SK-N-SH (cell line): Measurements from ENCODE around the gene EVA1A. TPM values are rescaled to one million over a fixed set of nuclear protein-coding genes. Genes with fewer than 3 reads are reported as not detected.

Experiments
- CTCF ChIA-PET: fragments of 300-600, 350-600 bp; formaldehyde crosslinking; extraction: SDS; loops from one replicate; lab custom pipeline; 2021; lab: Yijun Ruan, JAX
- POLR2A ChIA-PET: fragments of 350-600 bp; sonication (Branson Sonifier 250); formaldehyde crosslinking; extraction: SDS; loops from one replicate; lab custom pipeline; 2020; ENCODE audit warnings: antibody characterized with exemption, inconsistent platforms; lab: Yijun Ruan, JAX
- DNase-seq: peaks from one replicate; pipeline ENCODE4 v3.0.0; 2012
- H2AFZ ChIP-seq: fragments of 200-600 bp; sonication (generic); 2 replicates; pipeline ENCODE4 v1.8.1; 2016; ENCODE audit warnings: antibody characterized with exemption, mild to moderate bottlenecking, low read depth
- H3F3A ChIP-seq: fragments of 200-600 bp; sonication (generic); replicated peaks from 2 replicates; pipeline ENCODE3; 2016; ENCODE audit warnings: antibody characterized with exemption, mild to moderate bottlenecking; ENCODE audit not compliant: insufficient read depth
- H3K27ac ChIP-seq, 2 experiments: fragments of 200-500 bp in 1 of 2; fragments of 200-600 bp in 1 of 2; sonication (Bioruptor generic) in 1 of 2; sonication (generic), shearing (Covaris generic) in 1 of 2; 2 replicates each; pipeline versions ENCODE4 v1.5.1 to v1.6.1; 2014 to 2016; ENCODE audit warnings: low read depth in 2 of 2, inconsistent platforms in 1 of 2, low read length in 1 of 2, mild to moderate bottlenecking in 1 of 2, mixed read lengths in 1 of 2
- H3K27me3 ChIP-seq: fragments of 200-600 bp; sonication (generic), shearing (Covaris generic); 2 replicates; pipeline ENCODE4 v1.6.1; 2016; ENCODE audit warnings: mixed run types; ENCODE audit not compliant: insufficient read depth
- H3K36me3 ChIP-seq, 2 experiments: fragments of 200-500 bp in 1 of 2; fragments of 200-600 bp in 1 of 2; sonication (Bioruptor generic) in 1 of 2; sonication (generic) in 1 of 2; replicated peaks in 1 of 2; 2 replicates each; pipeline versions ENCODE3 to v1.5.1; 2014 to 2016; ENCODE audit warnings: low read length in 1 of 2, mild to moderate bottlenecking in 1 of 2; ENCODE audit not compliant: insufficient read depth in 2 of 2, control insufficient read depth in 1 of 2
- H3K4me1 ChIP-seq, 2 experiments: fragments of 200-500 bp in 1 of 2; fragments of 200-600 bp in 1 of 2; sonication (Bioruptor generic) in 1 of 2; sonication (generic), shearing (Covaris generic) in 1 of 2; 2 replicates each; pipeline versions ENCODE4 v1.5.1 to v1.6.1; 2014 to 2016; ENCODE audit warnings: low read depth in 1 of 2, low read length in 1 of 2, mixed run types in 1 of 2; ENCODE audit not compliant: insufficient read depth in 2 of 2, control insufficient read depth in 1 of 2
- H3K4me2 ChIP-seq: fragments of 200-600 bp; sonication (generic), shearing (Covaris generic); 2 replicates; pipeline ENCODE4 v1.6.1; 2017; ENCODE audit warnings: mixed run types
- H3K4me3 ChIP-seq, 2 experiments: fragments of 200-500 bp in 1 of 2; fragments of 200-600 bp in 1 of 2; sonication (Bioruptor generic) in 1 of 2; sonication (generic), shearing (Covaris generic) in 1 of 2; 2 replicates each; pipeline versions ENCODE4 v1.5.1 to v1.8.1; 2014 to 2016; ENCODE audit warnings: low read depth in 2 of 2, inconsistent platforms in 1 of 2, low read length in 1 of 2, mild to moderate bottlenecking in 1 of 2, mixed read lengths in 1 of 2, moderate library complexity in 1 of 2
- H3K79me2 ChIP-seq: fragments of 200-600 bp; sonication (generic); 2 replicates; pipeline ENCODE4 v1.8.1; 2017; ENCODE audit warnings: mild to moderate bottlenecking; ENCODE audit not compliant: insufficient read depth
- H3K9ac ChIP-seq: fragments of 200-600 bp; sonication (generic); 2 replicates; pipeline ENCODE4 v1.6.1; 2017; ENCODE audit warnings: mixed run types
- H3K9me2 ChIP-seq: fragments of 200-600 bp; sonication (generic); 2 replicates; pipeline ENCODE4 v1.6.1; 2017; ENCODE audit warnings: mixed run types
- H3K9me3 ChIP-seq: fragments of 200-600 bp; sonication (generic); 2 replicates; pipeline ENCODE4 v1.6.1; 2017; ENCODE audit warnings: mixed run types, mild to moderate bottlenecking, moderate library complexity
- H4K20me1 ChIP-seq: fragments of 200-600 bp; sonication (generic); 2 replicates; pipeline ENCODE4 v1.6.1; 2017; ENCODE audit warnings: mild to moderate bottlenecking, mixed run types; ENCODE audit not compliant: insufficient read depth
- ELF1 ChIP-seq: IDR thresholded peaks from 2 replicates; pipeline ENCODE4 v1.4.0; 2012
- EP300 ChIP-seq, 2 experiments: IDR thresholded peaks; 2 replicates each; pipeline versions ENCODE4 v1.4.0 to v1.6.1; 2012; ENCODE audit warnings: borderline replicate concordance in 1 of 2, low read depth in 1 of 2, low read length in 1 of 2
- FOXJ3 ChIP-seq: sonication (generic); formaldehyde crosslinking; IDR thresholded peaks from 2 replicates; pipeline ENCODE4 v1.5.1; 2020; ENCODE audit warnings: mild to moderate bottlenecking, missing genetic modification reagents
- NRF1 ChIP-seq: IDR thresholded peaks from 2 replicates; pipeline ENCODE4 v1.6.1; 2012; ENCODE audit warnings: low read depth, mild to moderate bottlenecking, low read length
- RAD21 ChIP-seq: IDR thresholded peaks from 2 replicates; pipeline ENCODE4 v1.6.1; 2012; ENCODE audit warnings: mild to moderate bottlenecking, low read length
- RFX5 ChIP-seq: IDR thresholded peaks from 2 replicates; pipeline ENCODE4 v1.6.1; 2012; ENCODE audit warnings: mild to moderate bottlenecking, improper control_type of control experiment, low read length
- TCF12 ChIP-seq: IDR thresholded peaks from 2 replicates; pipeline ENCODE4 v1.4.0; 2012
- USF1 ChIP-seq: IDR thresholded peaks from 2 replicates; pipeline ENCODE4 v1.4.0; 2012; ENCODE audit warnings: low read depth, borderline replicate concordance
- ZBTB33 ChIP-seq: IDR thresholded peaks from 2 replicates; pipeline ENCODE4 v1.4.0; 2012; ENCODE audit warnings: low read depth, borderline replicate concordance
- WGBS: methylation state at CpG from one replicate; pipeline ENCODE4 v1.1.6; 2017; ENCODE audit warnings: low lambda C conversion rate; 5-methylcytosine and 5-hydroxymethylcytosine counted together
- polyA plus RNA-seq, 3 experiments: library from polyadenylated mRNA; depleted of rRNA; stranded (reverse); fragments of >200 nt; gene quantifications; 2 replicates each; pipeline ENCODE4 v1.2.3, GENCODE V29; 2012
- TF ChIP-seq, protein P1 (sequence below): fragments of 200-600 bp; sonication (generic); IDR thresholded peaks from 2 replicates; pipeline ENCODE4 v1.6.1; 2017; ENCODE audit warnings: antibody characterized with exemption, mild to moderate bottlenecking, moderate library complexity
- TF ChIP-seq, protein P2 (sequence below): IDR thresholded peaks from 2 replicates; pipeline ENCODE4 v1.6.1; 2012; ENCODE audit warnings: mild to moderate bottlenecking, low read depth, low read length, moderate library complexity
- TF ChIP-seq, protein P3 (sequence below): IDR thresholded peaks from 2 replicates; pipeline ENCODE4; 2012
- TF ChIP-seq, protein P4 (sequence below): fragments of 150-350 bp; IDR thresholded peaks from 2 replicates; pipeline ENCODE4 v1.6.1; 2016; ENCODE audit warnings: mild to moderate bottlenecking, low read depth, low read length

Gene EVA1A
- polyA plus RNA-seq, 1 of the 3 experiments (the other 2 are of a cell fraction) = 93.0 TPM

- no peak overlapping the region for H3K9ac ChIP-seq
- H3F3A ChIP-seq = peaks cover 25% of the 10 kb centered on the region
- no peaks in the 10 kb centered on the region for H3K9me2 ChIP-seq
- DNase-seq = no peak
- no peak overlapping the region for H2AFZ ChIP-seq
- WGBS = 91% methylated on average over 3 of the region's 3 CpGs
- TF ChIP-seq ELF1 (no peak), USF1 (no peak)
- TF ChIP-seq, protein P1, sequence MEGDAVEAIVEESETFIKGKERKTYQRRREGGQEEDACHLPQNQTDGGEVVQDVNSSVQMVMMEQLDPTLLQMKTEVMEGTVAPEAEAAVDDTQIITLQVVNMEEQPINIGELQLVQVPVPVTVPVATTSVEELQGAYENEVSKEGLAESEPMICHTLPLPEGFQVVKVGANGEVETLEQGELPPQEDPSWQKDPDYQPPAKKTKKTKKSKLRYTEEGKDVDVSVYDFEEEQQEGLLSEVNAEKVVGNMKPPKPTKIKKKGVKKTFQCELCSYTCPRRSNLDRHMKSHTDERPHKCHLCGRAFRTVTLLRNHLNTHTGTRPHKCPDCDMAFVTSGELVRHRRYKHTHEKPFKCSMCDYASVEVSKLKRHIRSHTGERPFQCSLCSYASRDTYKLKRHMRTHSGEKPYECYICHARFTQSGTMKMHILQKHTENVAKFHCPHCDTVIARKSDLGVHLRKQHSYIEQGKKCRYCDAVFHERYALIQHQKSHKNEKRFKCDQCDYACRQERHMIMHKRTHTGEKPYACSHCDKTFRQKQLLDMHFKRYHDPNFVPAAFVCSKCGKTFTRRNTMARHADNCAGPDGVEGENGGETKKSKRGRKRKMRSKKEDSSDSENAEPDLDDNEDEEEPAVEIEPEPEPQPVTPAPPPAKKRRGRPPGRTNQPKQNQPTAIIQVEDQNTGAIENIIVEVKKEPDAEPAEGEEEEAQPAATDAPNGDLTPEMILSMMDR = no peak
- no peak overlapping the region for H3K4me2 ChIP-seq
- POLR2A ChIA-PET = no interaction called here
- peaks cover 3% of the 10 kb centered on the region; the same call in 1 of the 2 replicates for H3K9me3 ChIP-seq
- H3K4me1 ChIP-seq = no peaks in the 10 kb centered on the region; a peak in 1 of 4 replicates
- no peaks in the 10 kb centered on the region for H3K27me3 ChIP-seq
- H4K20me1 ChIP-seq = peaks cover 87% of the 10 kb centered on the region
- CTCF ChIA-PET = interaction anchor here (1.1 to 1.5 kb wide), 2 partner anchors 25 to 71 kb away, joined by 3 read pairs; no protein-coding TSS in a partner anchor
- H3K36me3 ChIP-seq = peaks cover 16 to 50% of the 10 kb centered on the region in 2 experiments
- peaks cover 100% of the 10 kb centered on the region for H3K79me2 ChIP-seq
- H3K27ac ChIP-seq = no peak overlapping the region
- H3K4me3 ChIP-seq = no peak overlapping the region
Observed at GRCh38 chr2:75537658-75538057, 23.1 kb downstream of the EVA1A start.

DNA sequence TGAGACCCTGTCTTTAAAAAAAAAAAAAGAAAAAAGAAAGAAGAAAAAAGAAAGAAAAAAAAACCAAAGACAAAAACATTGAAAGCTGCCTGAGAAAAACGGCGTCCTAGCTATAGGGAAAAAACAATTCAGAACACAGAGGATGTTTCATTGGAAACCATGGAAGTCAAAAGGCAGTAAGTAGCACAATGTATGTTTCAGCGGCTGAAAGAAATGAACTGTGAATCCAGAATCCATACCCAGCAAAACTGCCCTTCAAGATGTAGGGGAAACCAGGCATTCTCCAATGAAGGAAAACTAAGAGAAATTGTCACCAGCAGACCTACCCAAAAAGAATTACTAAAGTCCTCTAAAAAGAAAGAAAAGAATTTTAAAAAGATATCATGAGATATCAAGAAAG, 27.6 kb downstream of the EVA1A start:
- CTCF ChIA-PET = interaction anchor here (0.8 to 1.5 kb wide), 5 partner anchors 10 to 95 kb away, joined by 3 to 5 read pairs (median 4); no protein-coding TSS in a partner anchor
- WGBS = 96% methylated on average over 3 of the region's 3 CpGs
- TF ChIP-seq, protein P2, sequence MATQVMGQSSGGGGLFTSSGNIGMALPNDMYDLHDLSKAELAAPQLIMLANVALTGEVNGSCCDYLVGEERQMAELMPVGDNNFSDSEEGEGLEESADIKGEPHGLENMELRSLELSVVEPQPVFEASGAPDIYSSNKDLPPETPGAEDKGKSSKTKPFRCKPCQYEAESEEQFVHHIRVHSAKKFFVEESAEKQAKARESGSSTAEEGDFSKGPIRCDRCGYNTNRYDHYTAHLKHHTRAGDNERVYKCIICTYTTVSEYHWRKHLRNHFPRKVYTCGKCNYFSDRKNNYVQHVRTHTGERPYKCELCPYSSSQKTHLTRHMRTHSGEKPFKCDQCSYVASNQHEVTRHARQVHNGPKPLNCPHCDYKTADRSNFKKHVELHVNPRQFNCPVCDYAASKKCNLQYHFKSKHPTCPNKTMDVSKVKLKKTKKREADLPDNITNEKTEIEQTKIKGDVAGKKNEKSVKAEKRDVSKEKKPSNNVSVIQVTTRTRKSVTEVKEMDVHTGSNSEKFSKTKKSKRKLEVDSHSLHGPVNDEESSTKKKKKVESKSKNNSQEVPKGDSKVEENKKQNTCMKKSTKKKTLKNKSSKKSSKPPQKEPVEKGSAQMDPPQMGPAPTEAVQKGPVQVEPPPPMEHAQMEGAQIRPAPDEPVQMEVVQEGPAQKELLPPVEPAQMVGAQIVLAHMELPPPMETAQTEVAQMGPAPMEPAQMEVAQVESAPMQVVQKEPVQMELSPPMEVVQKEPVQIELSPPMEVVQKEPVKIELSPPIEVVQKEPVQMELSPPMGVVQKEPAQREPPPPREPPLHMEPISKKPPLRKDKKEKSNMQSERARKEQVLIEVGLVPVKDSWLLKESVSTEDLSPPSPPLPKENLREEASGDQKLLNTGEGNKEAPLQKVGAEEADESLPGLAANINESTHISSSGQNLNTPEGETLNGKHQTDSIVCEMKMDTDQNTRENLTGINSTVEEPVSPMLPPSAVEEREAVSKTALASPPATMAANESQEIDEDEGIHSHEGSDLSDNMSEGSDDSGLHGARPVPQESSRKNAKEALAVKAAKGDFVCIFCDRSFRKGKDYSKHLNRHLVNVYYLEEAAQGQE = no peak
- TF ChIP-seq RFX5 (no peak), RAD21 (no peak), EP300 (IDR thresholded peaks at IDR 0.05; ENCODE audit: borderline replicate concordance in 1 of 2, low read depth in 1 of 2, low read length in 1 of 2) (no peak), ZBTB33 (no peak), TCF12 (no peak), FOXJ3 (CRISPR knock-in tag) (no peak), NRF1 (no peak), ELF1 (no peak)
- TF ChIP-seq, protein P1 = no peak
- TF ChIP-seq, protein P3, sequence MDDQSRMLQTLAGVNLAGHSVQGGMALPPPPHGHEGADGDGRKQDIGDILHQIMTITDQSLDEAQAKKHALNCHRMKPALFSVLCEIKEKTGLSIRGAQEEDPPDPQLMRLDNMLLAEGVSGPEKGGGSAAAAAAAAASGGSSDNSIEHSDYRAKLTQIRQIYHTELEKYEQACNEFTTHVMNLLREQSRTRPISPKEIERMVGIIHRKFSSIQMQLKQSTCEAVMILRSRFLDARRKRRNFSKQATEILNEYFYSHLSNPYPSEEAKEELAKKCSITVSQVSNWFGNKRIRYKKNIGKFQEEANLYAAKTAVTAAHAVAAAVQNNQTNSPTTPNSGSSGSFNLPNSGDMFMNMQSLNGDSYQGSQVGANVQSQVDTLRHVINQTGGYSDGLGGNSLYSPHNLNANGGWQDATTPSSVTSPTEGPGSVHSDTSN = no peak
- TF ChIP-seq, protein P4, sequence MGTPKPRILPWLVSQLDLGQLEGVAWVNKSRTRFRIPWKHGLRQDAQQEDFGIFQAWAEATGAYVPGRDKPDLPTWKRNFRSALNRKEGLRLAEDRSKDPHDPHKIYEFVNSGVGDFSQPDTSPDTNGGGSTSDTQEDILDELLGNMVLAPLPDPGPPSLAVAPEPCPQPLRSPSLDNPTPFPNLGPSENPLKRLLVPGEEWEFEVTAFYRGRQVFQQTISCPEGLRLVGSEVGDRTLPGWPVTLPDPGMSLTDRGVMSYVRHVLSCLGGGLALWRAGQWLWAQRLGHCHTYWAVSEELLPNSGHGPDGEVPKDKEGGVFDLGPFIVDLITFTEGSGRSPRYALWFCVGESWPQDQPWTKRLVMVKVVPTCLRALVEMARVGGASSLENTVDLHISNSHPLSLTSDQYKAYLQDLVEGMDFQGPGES = no peak

More for the DNA sequence above, 27.6 kb downstream of the EVA1A start:
- H3K4me2 ChIP-seq = no peak overlapping the region
- no peak overlapping the region for H3K9ac ChIP-seq
- H4K20me1 ChIP-seq = peaks cover 96% of the 10 kb centered on the region
- no peak overlapping the region for H2AFZ ChIP-seq
- H3K27ac ChIP-seq = no peak overlapping the region
- peaks cover 100% of the 10 kb centered on the region for H3K79me2 ChIP-seq
- no peaks in the 10 kb centered on the region for H3K27me3 ChIP-seq
- no peak overlapping the region for H3K4me3 ChIP-seq
- no peak for DNase-seq
- peaks cover 20% of the 10 kb centered on the region for H3F3A ChIP-seq
- H3K36me3 ChIP-seq = peaks cover 5 to 41% of the 10 kb centered on the region in 2 experiments
- H3K9me3 ChIP-seq = no peaks in the 10 kb centered on the region; the same call in 1 of the 2 replicates
- no peaks in the 10 kb centered on the region for H3K9me2 ChIP-seq
- peaks cover 2 to 5% of the 10 kb centered on the region in 2 experiments; a peak in 2 of 4 replicates for H3K4me1 ChIP-seq
- POLR2A ChIA-PET = no interaction called here
